IMR-90 (cell line): Measurements from ENCODE around the gene DDHD1. TPM values are rescaled to one million over a fixed set of nuclear protein-coding genes. Genes with fewer than 3 reads are reported as not detected.

Experiments
- ATAC-seq: fragments of 200-7000 bp; cut with Tn5 transposase; 2 replicates; pipeline ENCODE4 v1.9.1; 2020; ENCODE audit warnings: low read depth, mild to moderate bottlenecking, moderate library complexity
- BruUV-seq: library from RNA; stranded (reverse); fragments of 400-500 nt; replicated peaks from 2 replicates; lab custom pipeline; 2021; lab: Mats Ljungman, UMichigan
- CTCF ChIA-PET: fragments of 300-600 bp; formaldehyde crosslinking; extraction: SDS; loops from one replicate; lab custom pipeline; 2021; ENCODE audit warnings: antibody characterized with exemption; lab: Yijun Ruan, JAX
- POLR2A ChIA-PET: fragments of 300-600 bp; sonication (Branson Sonifier 250); formaldehyde crosslinking; loops from one replicate; lab custom pipeline; 2022; ENCODE audit warnings: antibody characterized with exemption; ENCODE audit not compliant: unreplicated experiment; lab: Charles Lee
- DNase-seq: peaks from one replicate; pipeline ENCODE4 v3.0.0; 2013
- H2AFZ ChIP-seq: replicated peaks from 2 replicates; pipeline ENCODE3; 2013; ENCODE audit warnings: low read length, mild to moderate bottlenecking; ENCODE audit not compliant: poor library complexity
- H2AK5ac ChIP-seq: 2 replicates; pipeline ENCODE4 v1.6.1; 2013; ENCODE audit warnings: low read depth, low read length, inconsistent platforms
- H2AK9ac ChIP-seq: replicated peaks from 2 replicates; pipeline ENCODE3; 2013; ENCODE audit warnings: mild to moderate bottlenecking, low read depth, low read length, moderate library complexity; ENCODE audit not compliant: poor library complexity
- H2BK120ac ChIP-seq: 2 replicates; pipeline ENCODE4 v1.6.1; 2013; ENCODE audit warnings: low read depth, low read length, inconsistent platforms
- H2BK15ac ChIP-seq: 3 replicates; pipeline ENCODE4 v1.6.1; 2013; ENCODE audit warnings: low read depth, low read length, inconsistent platforms
- H2BK20ac ChIP-seq: 2 replicates; pipeline ENCODE4 v1.6.1; 2013; ENCODE audit warnings: low read depth, mild to moderate bottlenecking, inconsistent platforms, low read length, moderate library complexity
- H2BK5ac ChIP-seq: 2 replicates; pipeline ENCODE4 v1.6.1; 2013; ENCODE audit warnings: mild to moderate bottlenecking, low read depth, low read length, inconsistent platforms; ENCODE audit not compliant: poor library complexity, severe bottlenecking
- H3K14ac ChIP-seq: replicated peaks from 2 replicates; pipeline ENCODE4 v1.6.1; 2013; ENCODE audit warnings: low read depth, low read length, inconsistent platforms
- H3K18ac ChIP-seq: 2 replicates; pipeline ENCODE4 v1.6.1; 2013; ENCODE audit warnings: low read depth, low read length, control low read depth
- H3K23ac ChIP-seq: 2 replicates; pipeline ENCODE4 v1.6.1; 2013; ENCODE audit warnings: low read depth, low read length, inconsistent platforms
- H3K27ac ChIP-seq: 2 replicates; pipeline ENCODE4 v1.5.1; 2013; ENCODE audit warnings: mild to moderate bottlenecking, control low read depth, low read length; ENCODE audit not compliant: insufficient read depth
- H3K27me3 ChIP-seq: 2 replicates; pipeline ENCODE4 v1.6.1; 2013; ENCODE audit warnings: low read length; ENCODE audit not compliant: control insufficient read depth, insufficient read depth
- H3K36me3 ChIP-seq: 2 replicates; pipeline ENCODE4 v1.6.1; 2013; ENCODE audit warnings: low read length, mixed read lengths; ENCODE audit not compliant: control insufficient read depth, insufficient read depth
- H3K4ac ChIP-seq: 2 replicates; pipeline ENCODE4 v1.6.1; 2013; ENCODE audit warnings: low read depth, low read length, inconsistent platforms
- H3K4me1 ChIP-seq: 2 replicates; pipeline ENCODE4 v1.6.1; 2013; ENCODE audit warnings: low read length, mixed read lengths; ENCODE audit not compliant: control insufficient read depth, insufficient read depth
- H3K4me2 ChIP-seq: 2 replicates; pipeline ENCODE4 v1.6.1; 2013; ENCODE audit warnings: low read depth, mild to moderate bottlenecking, control low read depth, low read length, moderate library complexity
- H3K4me3 ChIP-seq: 2 replicates; pipeline ENCODE4 v1.5.1; 2013; ENCODE audit warnings: low read depth, mild to moderate bottlenecking, control low read depth, low read length, moderate library complexity; ENCODE audit not compliant: insufficient read depth
- H3K56ac ChIP-seq: 2 replicates; pipeline ENCODE4 v1.6.1; 2013; ENCODE audit warnings: low read length, inconsistent platforms; ENCODE audit not compliant: insufficient read depth; ENCODE audit errors: extremely low read depth
- H3K79me1 ChIP-seq, 2 experiments: 2 replicates each; pipeline ENCODE4 v1.6.1; 2013; ENCODE audit warnings: low read length in 2 of 2, inconsistent platforms in 1 of 2, low read depth in 1 of 2
- H3K9ac ChIP-seq: 2 replicates; pipeline ENCODE4 v1.6.1; 2013; ENCODE audit warnings: low read depth, low read length, control low read depth
- H3K9me1 ChIP-seq: 2 replicates; pipeline ENCODE4 v1.6.1; 2013; ENCODE audit warnings: low read length, inconsistent platforms; ENCODE audit not compliant: insufficient read depth
- H3K9me3 ChIP-seq: 2 replicates; pipeline ENCODE4 v1.6.1; 2013; ENCODE audit warnings: low read length; ENCODE audit not compliant: control insufficient read depth, insufficient read depth
- H4K20me1 ChIP-seq: 2 replicates; pipeline ENCODE4 v1.6.1; 2013; ENCODE audit warnings: low read length, inconsistent platforms; ENCODE audit not compliant: insufficient read depth
- H4K5ac ChIP-seq: 2 replicates; pipeline ENCODE4 v1.6.1; 2013; ENCODE audit warnings: mild to moderate bottlenecking, low read depth, low read length, control low read depth
- H4K8ac ChIP-seq, 2 experiments: 2 replicates each; pipeline ENCODE4 v1.6.1; 2013; ENCODE audit warnings: low read depth in 2 of 2, low read length in 2 of 2, control low read depth in 1 of 2, inconsistent platforms in 1 of 2
- H4K91ac ChIP-seq: 2 replicates; pipeline ENCODE4 v1.6.1; 2013; ENCODE audit warnings: low read depth, low read length, inconsistent platforms; ENCODE audit not compliant: insufficient read depth
- CHD1 ChIP-seq: IDR thresholded peaks from 2 replicates; pipeline ENCODE4 v1.6.1; 2012; ENCODE audit warnings: low read depth, low read length, improper control_type of control experiment
- MXI1 ChIP-seq: IDR thresholded peaks from 2 replicates; pipeline ENCODE4 v1.6.1; 2012; ENCODE audit warnings: low read depth, mild to moderate bottlenecking, low read length, moderate library complexity, borderline replicate concordance
- WGBS, 2 experiments: methylation state at CpG; one replicate each; pipeline versions ENCODE4 v1.1.5 to v1.1.7; 2013; ENCODE audit warnings: missing lambda C conversion rate in 2 of 2; ENCODE audit not compliant: insufficient read length in 1 of 2; ENCODE audit errors: extremely low coverage in 2 of 2; 5-methylcytosine and 5-hydroxymethylcytosine counted together
- dilution Hi-C: fragments of 300-500 bp; cut with HindIII; formaldehyde crosslinking; loops from one replicate; pipeline ENCODE4 v1.14.3; 2018; ENCODE audit warnings: low sequenced_read_pairs; ENCODE audit not compliant: unreplicated experiment
- in situ Hi-C: fragments of 300-500 bp; cut with MboI; formaldehyde crosslinking; loops from 3 replicates; pipeline ENCODE4 v1.14.3; 2019; ENCODE audit warnings: low sequenced_read_pairs, inconsistent platforms, mixed read lengths
- intact Hi-C: fragments of 100-400 bp; cut with micrococcal nuclease; formaldehyde crosslinking; loops from 2 replicates; pipeline ENCODE4 v1.10.0; 2022
- polyA plus RNA-seq, 3 experiments: library from polyadenylated mRNA; depleted of rRNA; stranded (reverse); fragments of >200 nt; gene quantifications; 2 replicates each; pipeline ENCODE4 v1.2.3, GENCODE V29; 2012; ENCODE audit warnings: low replicate concordance in 1 of 3
- total RNA-seq: library from RNA; depleted of rRNA; stranded (reverse); fragments of >200 nt; gene quantifications from 2 replicates; pipeline ENCODE4 v1.2.3, GENCODE V29; 2012

DDHD1 gene
- total and polyA plus RNA-seq, 2 of the 4 experiments (the other 2 are of a cell fraction) = 4.5 to 9.0 TPM

DNA sequence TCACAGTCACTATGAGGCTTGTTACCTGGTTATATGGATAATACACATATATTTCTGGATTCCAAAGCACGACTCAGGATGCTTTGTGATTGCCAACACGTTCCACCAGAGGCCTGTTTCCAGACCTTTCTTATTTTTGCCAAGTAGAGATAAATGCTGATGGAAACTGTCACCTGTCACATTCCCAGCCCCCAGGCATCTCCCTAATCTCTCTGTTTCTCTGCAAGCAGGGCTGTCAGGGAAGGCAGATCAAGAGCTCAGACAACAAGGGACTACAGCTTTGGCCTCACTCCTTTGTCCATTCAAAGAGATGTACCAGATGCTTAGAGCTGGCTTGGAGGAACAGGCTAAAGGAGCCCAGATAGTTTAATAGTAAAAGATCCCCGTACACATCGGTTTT is 21.8 kb upstream of the DDHD1 start:
- Histone ChIP-seq H3K14ac (no peak overlapping the region), H3K56ac (no peak overlapping the region), H4K20me1 (no peaks in the 10 kb centered on the region), H3K4ac (no peak overlapping the region), H4K91ac (no peak overlapping the region), H4K8ac (no peak overlapping the region), H2BK15ac (no peak overlapping the region), H2AK9ac (no peak overlapping the region), H3K23ac (no peak overlapping the region), H3K36me3 (no peaks in the 10 kb centered on the region), H3K9me1 (no peaks in the 10 kb centered on the region), H2AK5ac (no peak overlapping the region), H2BK120ac (no peak overlapping the region), H2AFZ (no peak overlapping the region), H2BK5ac (no peak overlapping the region), H3K4me3 (no peak overlapping the region), H4K5ac (no peak overlapping the region), H3K27ac (no peak overlapping the region), H3K4me2 (no peak overlapping the region), H3K4me1 (no peaks in the 10 kb centered on the region), H3K9me3 (no peaks in the 10 kb centered on the region), H3K9ac (no peak overlapping the region), H2BK20ac (no peak overlapping the region), H3K18ac (no peak overlapping the region), H3K79me1 (no peaks in the 10 kb centered on the region), H3K27me3 (peaks cover 6% of the 10 kb centered on the region)
- no TSS peak for BruUV-seq
- ChIA-PET POLR2A (no interaction called here), CTCF (no interaction called here)
- DNase-seq (no peak), ATAC-seq (no peak)
- dilution Hi-C loops (no loop called here), in situ Hi-C loops (no loop called here), intact Hi-C loops (no loop called here)
- WGBS, 2 experiments = no CpG with 5 or more reads among the region's 4 CpGs
- no peak for TF ChIP-seq MXI1
- no peak for TF ChIP-seq CHD1
